GM19099 (cell line): ENCODE data around the gene ERCC4.

Source experiments
- POLR2A ChIP-seq: IDR thresholded peaks from 3 replicates; pipeline ENCODE4 v1.6.1; 2011; ENCODE audit warnings: low read depth; ENCODE audit not compliant: insufficient read length; ENCODE audit errors: extremely low read depth

ERCC4 gene

GRCh38 chr16:13928646-13929045, 8.7 kb downstream of the ERCC4 start:
- TF ChIP-seq POLR2A, result no peak

- TF ChIP-seq POLR2A, result no peak
These were observed 11.9 kb downstream of the ERCC4 start for GRCh38 chr16:13931845-13932244.

- TF ChIP-seq POLR2A, result no peak
These were observed 15.5 kb downstream of the ERCC4 start for GRCh38 chr16:13935408-13935807.

- TF ChIP-seq POLR2A, result no peak
These were observed 16.2 kb downstream of the ERCC4 start for GRCh38 chr16:13936155-13936554.

GRCh38 chr16:13936596-13937081, 16.7 kb downstream of the ERCC4 start:
- TF ChIP-seq POLR2A, result no peak

- TF ChIP-seq POLR2A, result no peak
These were observed 17.5 kb downstream of the ERCC4 start for GRCh38 chr16:13937411-13937810.

- no peak for TF ChIP-seq POLR2A
These were observed 18.5 kb downstream of the ERCC4 start for GRCh38 chr16:13938480-13938879.

- TF ChIP-seq POLR2A, result no peak
These were observed 19.9 kb downstream of the ERCC4 start for GRCh38 chr16:13939821-13940220.

GRCh38 chr16:13940397-13940933, 20.5 kb downstream of the ERCC4 start:
- TF ChIP-seq POLR2A, result no peak

- no peak for TF ChIP-seq POLR2A
These were observed 24.9 kb downstream of the ERCC4 start for GRCh38 chr16:13944816-13945215.

GRCh38 chr16:13945744-13946485, 26.0 kb downstream of the ERCC4 start:
- no peak for TF ChIP-seq POLR2A

GRCh38 chr16:13948086-13948485, 28.1 kb downstream of the ERCC4 start:
- no peak for TF ChIP-seq POLR2A

- TF ChIP-seq POLR2A, result no peak
These were observed 31.0 kb downstream of the ERCC4 start for GRCh38 chr16:13950821-13951547.

- TF ChIP-seq POLR2A, result no peak
These were observed 31.7 kb downstream of the ERCC4 start for GRCh38 chr16:13951611-13952010.

- TF ChIP-seq POLR2A, result no peak
These were observed 33.5 kb downstream of the ERCC4 start for GRCh38 chr16:13953501-13953900.
